ENCODE results near the gene KLRC4. TPM values are rescaled to one million over a fixed set of nuclear protein-coding genes. Genes with fewer than 3 reads are reported as not detected.
A peak's percentile ranks its signal among the peaks of the same experiment; 100 is the strongest.

Gene KLRC4
- total RNA-seq, 4 donors from 2014 or later, result 2.3 TPM; not detected in 3

- Histone ChIP-seq H3K4me3 (peak overlapping the region; percentile 69 to 100), H3K27me3 (no peaks in the 10 kb centered on the region), H3K9me3 (no peaks in the 10 kb centered on the region), H3K36me3 (no peaks in the 10 kb centered on the region), H3K4me1 (peaks cover 11 to 40% (median 12%) of the 10 kb centered on the region in 3 donors), H3K27ac (peak overlapping the region; percentile 88 to 100 (median 92))
- peak; percentile 74 for ATAC-seq
- TF ChIP-seq POLR2A (IDR thresholded peaks at IDR 0.05) (no peak), POLR2AphosphoS5 (IDR thresholded peaks at IDR 0.05) (peak; percentile 50)
- 0% methylated on average over 12 to 15 of the region's 15 CpGs for WGBS, 2 donors (ENCODE audit: low coverage in 1 of 2)
Measured at GRCh38 chr12:10364815-10365622, 44.5 kb downstream of the KLRC4 start.

- H3K9me3 ChIP-seq, result no peaks in the 10 kb centered on the region
- peak; percentile 73 for ATAC-seq
- WGBS, 2 donors (ENCODE audit: low coverage in 1 of 2), result 0 to 6% methylated on average over 4 to 14 of the region's 19 CpGs
- no peaks in the 10 kb centered on the region for H3K36me3 ChIP-seq
- peak overlapping the region; percentile 88 to 100 (median 92) for H3K27ac ChIP-seq
- H3K4me3 ChIP-seq, result peak overlapping the region; percentile 69 to 100
- no peaks in the 10 kb centered on the region for H3K27me3 ChIP-seq
- peaks cover 11 to 40% (median 12%) of the 10 kb centered on the region in 3 donors for H3K4me1 ChIP-seq
- TF ChIP-seq POLR2A (IDR thresholded peaks at IDR 0.05) (peak in 1 of 2 donors; percentile 13), CTCF (IDR thresholded peaks at IDR 0.05) (no peak), POLR2AphosphoS5 (IDR thresholded peaks at IDR 0.05) (peak; percentile 32)
Measured at GRCh38 chr12:10363914-10364814, 45.4 kb downstream of the KLRC4 start.

DNA sequence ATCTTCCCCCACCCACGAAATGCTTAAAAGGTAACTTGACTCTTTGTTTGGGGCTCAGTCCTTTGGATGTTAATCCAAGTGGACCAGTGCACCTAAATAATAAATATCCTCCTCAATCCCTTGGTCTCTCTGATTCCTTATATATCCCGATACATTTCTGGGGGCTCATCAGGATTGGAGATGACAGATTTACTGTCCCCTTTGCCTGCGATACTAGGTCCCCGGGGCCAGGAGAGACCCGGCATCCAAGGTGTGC, 46.0 kb downstream of the KLRC4 start:
- H3K36me3 ChIP-seq, result no peaks in the 10 kb centered on the region
- ATAC-seq, result no peak
- H3K9me3 ChIP-seq, result no peaks in the 10 kb centered on the region
- H3K27me3 ChIP-seq, result no peaks in the 10 kb centered on the region
- peaks cover 11 to 40% (median 12%) of the 10 kb centered on the region in 3 donors for H3K4me1 ChIP-seq
- WGBS, 2 donors (ENCODE audit: low coverage in 1 of 2), result 25% methylated on average over 2 of the region's 5 CpGs; no CpG with 5 or more reads in 1 of the 2 donors
- no peak for TF ChIP-seq POLR2A (IDR thresholded peaks at IDR 0.05)
- peak overlapping the region; percentile 69 to 100 for H3K4me3 ChIP-seq
- peak overlapping the region; percentile 88 to 100 (median 92) for H3K27ac ChIP-seq

- no peaks in the 10 kb centered on the region for H3K9me3 ChIP-seq
- H3K36me3 ChIP-seq, result no peaks in the 10 kb centered on the region
- H3K27me3 ChIP-seq, result no peaks in the 10 kb centered on the region
- WGBS, 2 donors (ENCODE audit: low coverage in 1 of 2), result 3 to 28% methylated on average over 5 to 8 of the region's 9 CpGs
- ATAC-seq, result no peak
- H3K27ac ChIP-seq, result peak overlapping the region; percentile 88 to 100 (median 92)
- H3K4me3 ChIP-seq, result peak overlapping the region in 1 of 2 donors; percentile 69
- peaks cover 11 to 40% (median 12%) of the 10 kb centered on the region in 3 donors for H3K4me1 ChIP-seq
- no peak for TF ChIP-seq EP300 (IDR thresholded peaks at IDR 0.05)
- TF ChIP-seq CTCF (IDR thresholded peaks at IDR 0.05), result no peak
Measured at GRCh38 chr12:10362828-10363657, 46.5 kb downstream of the KLRC4 start.

DNA sequence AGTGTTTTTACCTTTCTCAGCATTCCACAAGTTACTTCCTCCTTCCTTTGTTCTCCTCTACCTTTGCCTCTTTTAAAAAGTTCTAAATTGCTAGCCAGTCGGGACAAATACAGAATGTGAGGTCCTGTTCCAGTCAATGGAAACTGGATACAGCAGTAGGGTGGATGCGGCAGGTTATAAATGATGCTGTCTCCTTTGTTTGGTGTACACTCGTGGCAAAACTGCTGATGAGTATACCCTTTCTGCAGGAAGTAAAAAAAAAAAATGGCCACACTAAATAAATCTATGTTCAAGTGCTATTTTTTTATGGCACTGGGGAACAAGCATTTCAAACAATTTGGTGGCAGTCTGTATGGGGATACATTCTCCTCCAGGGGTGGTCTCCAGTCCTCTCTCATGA, 47.2 kb downstream of the KLRC4 start:
- Histone ChIP-seq H3K4me1 (peaks cover 11 to 40% (median 12%) of the 10 kb centered on the region in 3 donors), H3K27ac (peak overlapping the region in 3 of 4 donors; percentile 88 to 100 (median 93)), H3K27me3 (no peaks in the 10 kb centered on the region), H3K4me3 (no peak overlapping the region), H3K9me3 (no peaks in the 10 kb centered on the region), H3K36me3 (no peaks in the 10 kb centered on the region)
- 33 to 85% methylated on average over 2 of the region's 3 CpGs for WGBS, 2 donors (ENCODE audit: low coverage in 1 of 2)
- ATAC-seq, result no peak
- TF ChIP-seq POLR2A (IDR thresholded peaks at IDR 0.05), result no peak
- no peak for TF ChIP-seq EP300 (IDR thresholded peaks at IDR 0.05)
- TF ChIP-seq POLR2AphosphoS5 (IDR thresholded peaks at IDR 0.05), result no peak
- no peak for TF ChIP-seq CTCF (IDR thresholded peaks at IDR 0.05)
